ENCODE measurements around the gene NTF3.

The NTF3 gene

GRCh38 chr12:5478081-5478706, 46.3 kb downstream of the NTF3 start:
- TF ChIP-seq CTCF (IDR thresholded peaks at IDR 0.05; ENCODE audit: low read depth, low read length) = no peak
- DNase-seq (ENCODE audit: low read depth in 2 of 2) = no peak
- no peak overlapping the region for H3K4me3 ChIP-seq (replicated peaks in 1 of 2; ENCODE audit: low read depth in 2 of 2, low read length in 2 of 2)

- no peak for DNase-seq (ENCODE audit: low read depth in 2 of 2)
- no peak for TF ChIP-seq CTCF (IDR thresholded peaks at IDR 0.05; ENCODE audit: low read depth, low read length)
- no peak overlapping the region for H3K4me3 ChIP-seq (replicated peaks in 1 of 2; ENCODE audit: low read depth in 2 of 2, low read length in 2 of 2)
Observed at GRCh38 chr12:5479761-5480160, 47.9 kb downstream of the NTF3 start.

GRCh38 chr12:5480218-5480937, 48.5 kb downstream of the NTF3 start:
- no peak for DNase-seq (ENCODE audit: low read depth in 2 of 2)
- no peak for TF ChIP-seq CTCF (IDR thresholded peaks at IDR 0.05; ENCODE audit: low read depth, low read length)
- H3K4me3 ChIP-seq (replicated peaks in 1 of 2; ENCODE audit: low read depth in 2 of 2, low read length in 2 of 2) = no peak overlapping the region

- TF ChIP-seq CTCF (IDR thresholded peaks at IDR 0.05; ENCODE audit: low read depth, low read length) = no peak
- no peak overlapping the region for H3K4me3 ChIP-seq (replicated peaks in 1 of 2; ENCODE audit: low read depth in 2 of 2, low read length in 2 of 2)
- no peak for DNase-seq (ENCODE audit: low read depth in 2 of 2)
Observed at GRCh38 chr12:5480938-5481303, 49.0 kb downstream of the NTF3 start.

GRCh38 chr12:5481645-5482044, 49.7 kb downstream of the NTF3 start:
- H3K4me3 ChIP-seq (replicated peaks in 1 of 2; ENCODE audit: low read depth in 2 of 2, low read length in 2 of 2) = no peak overlapping the region
- no peak for DNase-seq (ENCODE audit: low read depth in 2 of 2)
- no peak for TF ChIP-seq CTCF (IDR thresholded peaks at IDR 0.05; ENCODE audit: low read depth, low read length)

GRCh38 chr12:5484426-5484825, 52.5 kb downstream of the NTF3 start:
- no peak overlapping the region for H3K4me3 ChIP-seq (replicated peaks in 1 of 2; ENCODE audit: low read depth in 2 of 2, low read length in 2 of 2)
- no peak for DNase-seq (ENCODE audit: low read depth in 2 of 2)
- no peak for TF ChIP-seq CTCF (IDR thresholded peaks at IDR 0.05; ENCODE audit: low read depth, low read length)
